ENCODE data around the gene ADGRE2.
"Not testable (repeated sequence)": the region's sequence is repeated elsewhere in the genome, so short reads cannot be mapped to it uniquely, and the experiment has no call there.

The ADGRE2 gene

GRCh38 chr19:14770136-14770535, 8.2 kb downstream of the ADGRE2 start:
- no peak for TF ChIP-seq FOXP2 (optimal IDR thresholded peaks at IDR 0.05; ENCODE audit: control extremely low read depth, extremely low read length, insufficient read depth)
- no peak for TF ChIP-seq EZH2 (IDR thresholded peaks at IDR 0.05)
- TF ChIP-seq POLR2AphosphoS5 (IDR thresholded peaks at IDR 0.05; ENCODE audit: borderline replicate concordance, low read depth, low read length) = no peak
- Histone ChIP-seq H3K9ac (ENCODE audit: insufficient read length) (no peak overlapping the region), H3K36me3 (ENCODE audit: insufficient read depth, low read length) (no peaks in the 10 kb centered on the region; the same call in 1 of the 2 replicates), H3K4me3 (no peak overlapping the region), H3K27ac (no peak overlapping the region), H3K9me3 (ENCODE audit: low read depth, low read length) (no peaks in the 10 kb centered on the region)
- DNase-seq (ENCODE audit: low read depth, low spot score) = no peak

- no peak overlapping the region for H3K9ac ChIP-seq (ENCODE audit: insufficient read length)
- no peak for TF ChIP-seq POLR2AphosphoS5 (IDR thresholded peaks at IDR 0.05; ENCODE audit: borderline replicate concordance, low read depth, low read length)
- TF ChIP-seq FOXP2 (optimal IDR thresholded peaks at IDR 0.05; ENCODE audit: control extremely low read depth, extremely low read length, insufficient read depth) = no peak
- TF ChIP-seq EZH2 (IDR thresholded peaks at IDR 0.05) = no peak
These were observed 9.2 kb downstream of the ADGRE2 start for GRCh38 chr19:14769201-14769600.

GRCh38 chr19:14768001-14768400, 10.4 kb downstream of the ADGRE2 start:
- DNase-seq (ENCODE audit: low read depth, low spot score) = no peak
- TF ChIP-seq POLR2AphosphoS5 (IDR thresholded peaks at IDR 0.05; ENCODE audit: borderline replicate concordance, low read depth, low read length) = no peak
- no peak for TF ChIP-seq FOXP2 (optimal IDR thresholded peaks at IDR 0.05; ENCODE audit: control extremely low read depth, extremely low read length, insufficient read depth)
- TF ChIP-seq EZH2 (IDR thresholded peaks at IDR 0.05) = no peak
- no peak overlapping the region for H3K9ac ChIP-seq (ENCODE audit: insufficient read length)
- no peaks in the 10 kb centered on the region; the same call in 1 of the 2 replicates for H3K36me3 ChIP-seq (ENCODE audit: insufficient read depth, low read length)
- no peak overlapping the region for H3K27ac ChIP-seq
- H3K4me3 ChIP-seq = no peak overlapping the region
- H3K9me3 ChIP-seq (ENCODE audit: low read depth, low read length) = no peaks in the 10 kb centered on the region

More at GRCh38 chr19:14769201-14769600, 9.2 kb downstream of the ADGRE2 start:
- Histone ChIP-seq H3K9me3 (ENCODE audit: low read depth, low read length) (no peaks in the 10 kb centered on the region), H3K27ac (no peak overlapping the region), H3K36me3 (ENCODE audit: insufficient read depth, low read length) (no peaks in the 10 kb centered on the region; the same call in 1 of the 2 replicates), H3K4me3 (no peak overlapping the region)
- DNase-seq (ENCODE audit: low read depth, low spot score) = no peak

GRCh38 chr19:14767466-14767971, 10.8 kb downstream of the ADGRE2 start:
- Histone ChIP-seq H3K36me3 (ENCODE audit: insufficient read depth, low read length) (no peaks in the 10 kb centered on the region; the same call in 1 of the 2 replicates), H3K9me3 (ENCODE audit: low read depth, low read length) (no peaks in the 10 kb centered on the region), H3K27ac (no peak overlapping the region), H3K9ac (ENCODE audit: insufficient read length) (no peak overlapping the region), H3K4me3 (no peak overlapping the region)
- no peak for DNase-seq (ENCODE audit: low read depth, low spot score)
- TF ChIP-seq FOXP2 (optimal IDR thresholded peaks at IDR 0.05; ENCODE audit: control extremely low read depth, extremely low read length, insufficient read depth) (no peak), EZH2 (IDR thresholded peaks at IDR 0.05) (no peak), POLR2AphosphoS5 (IDR thresholded peaks at IDR 0.05; ENCODE audit: borderline replicate concordance, low read depth, low read length) (no peak)

DNA sequence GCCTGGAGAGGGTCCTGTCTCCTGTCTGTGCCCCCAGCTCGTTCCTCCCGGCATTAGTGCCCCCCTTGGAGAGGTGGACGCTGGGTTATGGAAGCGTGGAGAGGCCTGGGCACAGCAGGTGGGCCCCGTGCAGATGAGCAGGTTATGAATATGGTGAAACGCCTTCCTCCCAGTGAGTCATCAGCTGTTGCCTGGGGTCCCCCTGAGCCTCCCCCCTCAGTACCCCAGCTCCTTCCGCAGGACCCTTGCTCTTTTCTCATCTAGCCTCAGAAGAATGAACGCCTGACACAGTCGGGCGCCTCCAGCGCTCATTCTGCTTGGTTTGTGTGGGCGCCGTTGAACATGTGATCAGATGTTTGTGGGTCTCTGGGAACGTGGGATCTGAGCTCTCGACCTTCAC, 12.5 kb downstream of the ADGRE2 start:
- H3K36me3 ChIP-seq (ENCODE audit: insufficient read depth, low read length); H3K9ac ChIP-seq (ENCODE audit: insufficient read length); H3K4me3 ChIP-seq; H3K9me3 ChIP-seq (ENCODE audit: low read depth, low read length); DNase-seq (ENCODE audit: low read depth, low spot score); H3K27ac ChIP-seq: not testable (repeated sequence)

GRCh38 chr19:14765403-14765802, 13.0 kb downstream of the ADGRE2 start:
- not testable (repeated sequence) for H3K9ac ChIP-seq (ENCODE audit: insufficient read length); H3K4me3 ChIP-seq; H3K27ac ChIP-seq; DNase-seq (ENCODE audit: low read depth, low spot score); H3K9me3 ChIP-seq (ENCODE audit: low read depth, low read length); H3K36me3 ChIP-seq (ENCODE audit: insufficient read depth, low read length)

GRCh38 chr19:14764401-14764800, 14.0 kb downstream of the ADGRE2 start:
- Histone ChIP-seq H3K4me3 (no peak overlapping the region), H3K9ac (ENCODE audit: insufficient read length) (no peak overlapping the region), H3K27ac (no peak overlapping the region), H3K9me3 (ENCODE audit: low read depth, low read length) (no peaks in the 10 kb centered on the region), H3K36me3 (ENCODE audit: insufficient read depth, low read length) (no peaks in the 10 kb centered on the region; the same call in 1 of the 2 replicates)
- DNase-seq (ENCODE audit: low read depth, low spot score) = no peak
- TF ChIP-seq POLR2AphosphoS5 (IDR thresholded peaks at IDR 0.05; ENCODE audit: borderline replicate concordance, low read depth, low read length) = no peak
- TF ChIP-seq FOXP2 (optimal IDR thresholded peaks at IDR 0.05; ENCODE audit: control extremely low read depth, extremely low read length, insufficient read depth) = no peak
- no peak for TF ChIP-seq EZH2 (IDR thresholded peaks at IDR 0.05)

DNA sequence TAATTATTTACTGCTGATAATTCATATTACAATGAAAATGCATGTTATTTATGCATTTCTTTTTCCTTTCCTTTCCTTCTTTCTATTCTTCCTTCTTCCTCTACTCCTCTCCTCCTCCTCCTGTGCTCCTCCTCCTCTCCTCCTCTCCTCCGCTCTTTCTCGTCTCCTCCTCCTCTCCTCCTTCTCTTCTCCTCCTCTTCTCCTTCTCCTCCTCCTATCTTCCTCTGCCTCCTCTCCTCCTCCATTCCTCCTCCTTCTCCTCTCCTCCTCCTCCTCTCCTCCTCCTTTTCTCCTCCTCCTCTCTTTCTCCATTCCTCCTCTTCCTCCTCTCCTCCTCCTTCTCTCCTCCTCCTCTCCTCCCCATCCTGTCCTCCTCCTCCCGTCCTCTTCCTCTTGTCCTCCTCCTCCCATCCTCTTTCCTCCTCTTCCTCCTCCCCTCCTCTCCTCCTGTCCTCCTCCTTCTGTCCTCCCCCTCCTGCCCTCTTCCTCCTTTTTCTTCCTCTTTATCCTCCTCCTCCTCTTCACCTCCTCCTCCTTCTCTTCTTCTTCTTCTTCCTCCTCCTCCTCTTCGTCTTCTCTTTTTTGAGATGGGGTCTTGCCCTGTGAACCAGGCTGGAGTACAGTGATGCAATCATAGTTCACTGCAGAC, 14.7 kb downstream of the ADGRE2 start:
- Histone ChIP-seq H3K9ac (ENCODE audit: insufficient read length) (no peak overlapping the region), H3K36me3 (ENCODE audit: insufficient read depth, low read length) (no peaks in the 10 kb centered on the region; the same call in 1 of the 2 replicates), H3K4me3 (no peak overlapping the region), H3K27ac (no peak overlapping the region), H3K9me3 (ENCODE audit: low read depth, low read length) (no peaks in the 10 kb centered on the region)
- no peak for DNase-seq (ENCODE audit: low read depth, low spot score)
- TF ChIP-seq POLR2AphosphoS5 (IDR thresholded peaks at IDR 0.05; ENCODE audit: borderline replicate concordance, low read depth, low read length) (no peak), EZH2 (IDR thresholded peaks at IDR 0.05) (no peak), FOXP2 (optimal IDR thresholded peaks at IDR 0.05; ENCODE audit: control extremely low read depth, extremely low read length, insufficient read depth) (no peak)

GRCh38 chr19:14762111-14762510, 16.2 kb downstream of the ADGRE2 start:
- Histone ChIP-seq H3K36me3 (ENCODE audit: insufficient read depth, low read length) (no peaks in the 10 kb centered on the region; the same call in 1 of the 2 replicates), H3K9me3 (ENCODE audit: low read depth, low read length) (no peaks in the 10 kb centered on the region), H3K27ac (no peak overlapping the region), H3K4me3 (no peak overlapping the region), H3K9ac (ENCODE audit: insufficient read length) (no peak overlapping the region)
- TF ChIP-seq POLR2AphosphoS5 (IDR thresholded peaks at IDR 0.05; ENCODE audit: borderline replicate concordance, low read depth, low read length) = no peak
- no peak for TF ChIP-seq FOXP2 (optimal IDR thresholded peaks at IDR 0.05; ENCODE audit: control extremely low read depth, extremely low read length, insufficient read depth)
- TF ChIP-seq EZH2 (IDR thresholded peaks at IDR 0.05) = no peak
- no peak for DNase-seq (ENCODE audit: low read depth, low spot score)

All from SK-N-MC (cell line).